ENCODE data around the gene GXYLT2. TPM values are rescaled to one million over a fixed set of nuclear protein-coding genes. Genes with fewer than 3 reads are reported as not detected.
"Not testable (repeated sequence)": the region's sequence is repeated elsewhere in the genome, so short reads cannot be mapped to it uniquely, and the experiment has no call there.

Gene GXYLT2
- polyA plus RNA-seq, 5 donors, result 12.4 to 18.3 (median 16.7) TPM

DNA sequence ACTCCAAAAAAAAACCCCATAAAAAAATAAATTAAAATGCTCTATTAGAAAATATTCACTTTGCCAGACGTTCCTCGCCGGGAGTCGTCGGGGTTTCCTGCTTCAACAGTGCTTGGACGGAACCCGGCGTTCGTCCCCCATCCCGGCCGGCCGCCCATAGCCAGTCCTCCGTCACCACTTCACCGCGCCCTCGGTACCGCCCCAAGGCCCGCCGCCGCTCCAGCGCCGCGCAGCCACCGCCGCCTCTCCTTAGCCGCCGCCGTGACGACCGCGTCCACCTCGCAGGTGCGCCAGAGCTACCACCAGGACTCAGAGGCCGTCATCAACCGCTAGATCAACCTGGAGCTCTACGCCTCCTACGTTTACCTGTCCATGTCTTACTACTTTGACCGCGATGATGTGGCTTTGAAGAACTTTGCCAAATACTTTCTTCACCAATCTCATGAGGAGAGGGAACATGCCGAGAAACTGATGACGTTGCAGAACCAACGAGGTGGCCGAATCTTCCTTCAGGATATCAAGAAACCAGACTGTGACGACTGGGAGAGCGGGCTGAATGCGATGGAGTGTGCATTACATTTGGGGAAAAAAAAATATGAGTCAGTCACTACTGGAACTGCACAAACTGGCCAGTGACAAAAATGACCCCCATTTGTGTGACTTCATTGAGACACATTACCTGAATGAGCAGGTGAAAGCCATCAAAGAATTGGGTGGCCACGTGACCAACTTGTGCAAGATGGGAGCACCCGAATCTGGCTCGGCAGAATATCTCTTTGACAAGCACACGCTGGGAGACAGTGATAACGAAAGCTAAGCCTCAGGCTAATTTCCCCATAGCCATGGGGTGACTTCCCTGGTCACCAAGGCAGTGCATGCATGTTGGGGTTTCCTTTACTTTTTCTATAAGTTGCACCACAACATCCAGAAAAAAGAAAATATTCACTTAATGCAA, 41.2 kb downstream of the GXYLT2 start:
- DNase-seq, result not testable (repeated sequence)

DNA sequence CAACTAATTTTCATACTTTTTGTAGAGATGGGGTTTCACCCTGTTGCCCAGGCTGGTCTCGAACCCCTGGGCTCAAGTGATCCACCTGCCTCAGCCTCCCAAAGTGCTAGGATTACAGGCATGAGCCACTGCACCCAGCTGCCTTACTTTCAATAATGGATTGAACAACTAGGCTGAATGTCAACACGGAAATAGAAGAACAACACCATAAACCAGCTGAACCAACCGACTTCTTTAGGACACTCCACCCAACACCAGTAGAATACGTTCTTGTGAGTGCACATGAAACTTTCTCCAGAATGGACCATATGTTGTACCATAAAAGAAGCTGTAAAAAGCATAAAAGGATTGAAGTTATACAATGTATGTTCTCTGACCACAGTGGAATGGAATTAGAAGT, 42.9 kb downstream of the GXYLT2 start:
- DNase-seq, result no peak

DNA sequence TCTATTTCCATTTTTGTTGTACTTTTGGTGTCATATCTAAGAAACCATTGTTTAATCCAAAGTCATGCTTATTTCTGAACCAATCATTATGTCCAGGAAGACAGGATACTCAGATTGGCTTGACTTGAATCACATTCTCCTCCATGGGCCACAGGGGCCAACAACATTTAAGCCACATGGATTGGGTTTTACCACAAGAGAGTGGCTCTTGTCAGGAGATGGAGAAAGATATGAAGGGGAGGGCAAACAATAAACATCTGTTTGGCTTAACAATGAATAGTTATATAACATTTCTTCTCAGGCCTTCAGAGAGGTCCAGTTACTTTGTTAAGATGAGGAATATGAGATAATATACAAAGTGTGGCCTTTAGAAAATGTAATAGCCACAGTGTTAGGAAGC, 44.6 kb downstream of the GXYLT2 start:
- no peak for DNase-seq

DNA sequence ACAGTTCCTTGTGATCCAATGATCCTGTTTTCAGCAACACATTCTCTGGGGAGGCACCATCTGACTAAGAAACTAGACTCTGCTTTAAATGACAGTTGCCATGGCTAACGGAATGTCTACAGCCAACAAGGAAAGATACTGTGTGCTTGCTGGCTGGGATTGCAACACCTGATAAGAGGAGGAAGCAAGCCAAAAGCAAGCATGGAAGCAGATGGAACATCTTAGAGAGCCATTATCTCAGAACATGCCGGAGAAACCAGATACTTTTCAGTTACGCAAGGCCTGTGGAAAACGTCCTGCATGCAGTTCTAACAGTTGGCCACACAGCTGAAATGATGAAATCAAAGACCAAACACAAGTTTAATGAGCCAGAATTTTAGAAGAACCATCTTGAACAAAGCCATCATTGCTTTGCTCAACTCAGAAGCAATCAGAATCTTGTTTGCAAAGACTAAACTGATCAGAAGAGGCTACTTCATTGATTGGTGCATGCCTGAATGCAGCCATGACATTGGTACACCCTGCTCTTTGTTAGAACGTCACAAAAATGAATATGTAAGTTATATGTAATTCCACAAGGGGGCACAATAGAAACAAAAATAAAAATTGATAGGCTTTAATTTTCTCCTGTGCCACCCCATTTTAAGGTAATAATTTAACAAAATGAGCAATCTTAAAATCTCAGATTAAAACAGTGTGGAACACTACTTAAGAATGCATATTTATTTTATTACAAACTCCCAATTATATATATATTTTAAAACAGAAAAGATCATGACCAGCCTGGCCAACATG, 50.8 kb downstream of the GXYLT2 start:
- DNase-seq, result peak; percentile 91 to 95

DNA sequence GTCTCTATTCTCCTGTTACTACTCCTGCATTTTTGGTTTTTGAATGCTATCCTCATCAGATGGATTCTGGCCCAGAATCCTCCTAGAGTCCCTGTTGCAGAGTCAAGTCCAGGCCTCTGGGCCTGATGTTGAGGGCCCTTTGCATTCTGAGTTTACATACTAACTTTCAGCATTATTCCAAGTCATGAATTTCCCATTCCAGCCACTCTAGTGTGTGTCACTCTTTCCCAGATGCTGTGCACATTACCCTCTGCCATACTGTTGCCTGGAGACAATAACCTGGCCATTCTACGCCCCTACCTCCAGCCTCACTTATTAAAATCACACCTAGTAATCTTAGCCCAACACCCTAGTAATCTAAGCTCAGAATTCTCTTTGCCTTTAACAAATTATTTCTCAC, 53.4 kb downstream of the GXYLT2 start:
- no peak for DNase-seq

DNA sequence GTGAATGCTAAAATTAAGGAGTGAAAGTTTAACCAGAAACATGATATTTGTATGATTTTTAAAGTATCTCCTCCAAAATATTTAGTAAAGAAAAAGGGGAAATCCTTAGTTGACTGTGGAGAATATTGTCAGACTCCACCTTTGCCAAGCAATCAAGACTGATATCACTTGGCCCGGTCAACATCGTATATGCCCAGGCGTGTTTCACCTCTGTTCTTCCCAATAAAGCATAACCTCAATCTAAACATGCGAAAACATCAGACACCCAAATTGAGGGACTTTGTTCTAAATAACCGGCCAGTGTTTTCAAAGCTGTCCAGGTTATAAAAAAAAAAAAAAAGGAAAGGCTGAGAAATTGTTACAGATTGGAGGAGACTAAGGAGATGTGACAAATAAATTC, 54.6 kb downstream of the GXYLT2 start:
- no peak for DNase-seq

DNA sequence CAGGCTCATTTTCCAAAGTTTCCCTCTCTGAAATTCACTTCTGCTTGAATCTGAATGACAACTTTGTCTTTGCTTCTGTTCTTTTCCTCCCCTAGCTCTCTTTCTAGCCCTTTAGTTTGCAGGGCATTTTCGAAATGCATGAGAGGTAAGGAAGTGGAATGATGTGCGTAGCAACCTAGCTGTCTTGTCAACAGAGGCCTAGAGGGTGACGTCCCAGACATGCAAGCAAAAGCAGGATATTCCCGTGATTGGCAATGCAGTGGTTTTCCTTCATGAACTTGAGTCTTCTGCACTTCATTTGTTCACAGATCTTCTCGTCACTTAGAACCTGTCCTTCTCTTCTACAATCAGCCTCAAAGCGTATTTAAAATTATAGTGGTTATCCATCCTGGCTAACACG, 56.9 kb downstream of the GXYLT2 start:
- DNase-seq, result no peak

DNA sequence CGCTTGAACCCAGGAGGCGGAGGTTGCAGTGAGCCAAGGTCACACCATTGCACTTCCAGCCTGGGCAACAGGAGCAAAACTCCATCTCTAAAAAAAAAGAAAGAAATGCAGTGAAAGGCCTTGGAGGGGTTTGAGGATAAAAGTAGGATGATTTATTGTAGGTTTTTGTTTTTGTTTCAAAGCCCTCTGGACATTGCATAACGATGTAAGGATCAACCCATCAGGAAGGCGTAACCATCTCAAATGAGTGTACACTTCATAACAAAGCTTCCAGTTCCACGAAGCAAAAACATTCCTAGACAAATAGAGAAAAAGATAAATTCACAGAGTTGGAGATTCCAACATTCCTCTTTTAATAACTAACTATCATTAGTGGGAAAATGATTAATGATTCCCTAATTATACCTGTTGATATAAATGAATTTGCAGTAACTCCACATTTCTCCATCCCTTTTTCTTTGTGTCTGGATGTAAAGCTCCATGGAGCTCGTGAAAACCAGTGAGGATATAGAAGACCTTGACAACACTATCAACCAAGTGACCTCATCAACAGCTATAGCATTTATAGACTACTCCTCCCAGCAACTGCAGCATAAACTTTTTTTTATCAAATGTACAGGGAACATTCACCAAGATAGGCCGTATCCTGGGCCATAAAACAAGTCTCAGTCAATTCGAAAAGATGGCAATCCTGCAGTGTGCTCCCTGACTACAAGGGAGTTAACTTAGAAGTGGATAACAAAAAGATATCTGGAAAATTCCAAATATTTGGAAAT, 60.1 kb downstream of the GXYLT2 start:
- no peak for DNase-seq

DNA sequence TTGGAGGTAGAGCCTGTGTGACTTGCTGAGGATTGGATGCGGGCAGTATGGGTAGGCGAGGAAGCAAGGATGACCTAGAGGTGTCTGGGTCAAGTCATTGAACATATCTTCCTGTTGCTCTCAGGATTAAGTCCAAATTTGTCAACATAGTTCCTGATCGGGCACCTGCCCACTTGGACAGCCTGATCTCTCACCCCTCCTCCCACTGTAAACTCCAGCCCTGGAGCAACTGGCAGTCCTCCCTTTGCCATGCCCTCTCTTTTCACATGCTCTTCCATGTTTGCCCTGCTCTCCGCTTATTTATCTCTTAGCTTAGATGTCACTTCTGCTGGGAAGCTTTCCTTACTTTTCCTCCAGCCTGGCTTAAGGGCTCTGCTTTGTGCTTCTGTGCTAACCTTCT, 61.2 kb downstream of the GXYLT2 start:
- no peak for DNase-seq

DNA sequence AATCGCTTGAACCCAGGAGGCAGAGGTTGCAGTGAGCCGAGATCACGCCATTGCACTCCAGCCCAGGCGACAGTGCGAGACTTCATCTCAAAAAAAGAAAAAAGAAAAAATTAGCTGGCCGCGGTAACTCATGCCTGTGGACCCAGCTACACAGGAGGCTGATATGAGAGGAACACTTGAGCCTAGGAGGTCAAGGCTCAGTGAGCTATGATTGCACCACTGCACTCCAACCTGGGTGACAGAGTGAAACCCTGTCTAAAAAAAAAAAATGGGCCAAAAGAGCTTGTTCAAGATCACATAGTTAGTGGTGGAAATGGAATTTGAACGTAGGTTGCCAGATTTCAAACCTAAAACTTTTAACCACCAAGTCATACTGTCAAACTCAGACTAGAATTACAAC, 62.5 kb downstream of the GXYLT2 start:
- no peak for DNase-seq

DNA sequence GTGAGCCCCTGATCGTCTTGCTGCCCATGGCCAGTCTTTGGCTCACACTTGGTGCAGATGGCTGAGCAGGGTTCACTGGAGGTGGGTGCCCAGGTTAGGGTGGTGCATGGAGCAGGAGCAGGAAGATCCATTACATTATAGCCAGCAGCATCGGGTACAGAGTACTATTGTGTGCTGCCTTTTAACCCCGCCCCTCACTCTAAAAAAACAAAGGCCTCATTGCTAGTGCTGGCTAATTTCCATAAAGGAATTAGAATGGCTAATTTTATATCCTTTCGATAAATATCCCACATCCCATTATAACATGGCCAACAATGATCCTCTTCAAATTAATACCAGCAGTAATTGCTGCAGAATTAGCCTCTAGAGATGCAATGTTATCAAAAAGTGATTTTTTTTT, 63.0 kb downstream of the GXYLT2 start:
- DNase-seq, result no peak

DNA sequence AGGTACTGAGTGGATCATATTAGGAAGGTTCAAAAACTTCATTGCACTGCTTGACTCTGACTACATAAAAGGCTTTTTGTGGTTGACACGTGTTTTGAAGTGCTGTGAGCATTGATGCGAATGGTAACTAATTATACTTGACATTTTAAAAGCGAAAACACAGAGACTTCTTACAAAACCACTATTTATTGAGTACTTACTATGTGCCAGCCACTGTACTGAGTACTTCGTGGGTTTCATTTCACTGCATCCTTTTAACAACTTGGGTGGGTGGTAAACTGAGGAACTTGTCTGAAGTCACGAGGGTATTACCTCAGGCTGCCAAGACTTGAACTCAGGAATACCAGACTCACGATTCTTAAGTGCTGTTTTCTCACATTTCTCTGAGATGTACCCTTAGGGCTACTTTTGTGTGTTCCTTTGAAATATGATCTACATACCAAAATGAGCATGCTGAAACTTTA, 63.4 kb downstream of the GXYLT2 start:
- no peak for DNase-seq

DNA sequence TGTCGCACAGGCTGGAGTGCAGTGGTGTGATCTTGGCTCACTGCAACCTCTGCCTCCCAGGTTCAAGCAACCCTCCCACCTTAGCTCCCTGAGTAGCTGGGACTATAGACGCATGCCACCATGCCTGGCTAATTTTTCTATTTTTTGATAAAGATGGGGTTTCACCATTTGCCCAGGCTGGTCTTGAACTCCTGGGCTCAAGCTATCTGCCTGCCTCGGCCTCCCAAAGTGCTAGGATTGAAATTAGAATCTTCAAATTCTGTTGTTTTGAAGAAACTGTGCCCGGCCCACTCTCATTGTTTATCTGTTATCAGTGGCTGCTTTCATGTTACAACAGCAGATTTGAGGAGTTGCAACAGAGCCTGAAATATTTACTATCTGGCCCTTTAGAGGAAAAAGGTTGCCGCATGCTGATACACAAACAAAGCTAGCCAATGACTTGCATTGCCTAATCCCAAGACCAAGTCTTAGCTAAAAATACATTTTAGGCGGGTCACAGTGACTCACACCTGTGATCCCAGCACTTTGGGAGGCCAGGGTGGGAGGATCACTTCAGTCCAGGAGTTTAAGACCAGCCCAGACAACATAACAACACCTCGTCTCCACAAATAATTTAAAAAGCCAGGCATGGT, 65.6 kb downstream of the GXYLT2 start:
- no peak for DNase-seq

DNA sequence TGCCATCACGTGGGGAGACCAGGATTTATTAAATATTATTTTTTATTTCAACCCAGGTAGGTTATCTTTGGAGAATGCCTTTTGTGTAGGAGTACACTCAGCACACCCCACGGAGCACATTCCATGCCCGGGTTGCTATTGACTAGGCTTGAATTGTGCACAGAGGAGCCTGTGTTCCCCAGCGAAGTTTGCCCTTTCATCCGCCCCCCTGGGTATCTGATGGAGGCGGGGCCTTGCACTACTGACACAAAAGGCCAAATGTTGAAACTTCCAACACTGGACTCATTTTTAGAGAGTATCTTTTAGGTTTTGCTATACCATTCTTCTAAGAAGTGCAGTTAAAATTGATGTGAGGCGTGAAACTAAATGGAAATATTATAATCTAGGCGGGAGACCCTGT, 69.5 kb downstream of the GXYLT2 start:
- no peak for DNase-seq

DNA sequence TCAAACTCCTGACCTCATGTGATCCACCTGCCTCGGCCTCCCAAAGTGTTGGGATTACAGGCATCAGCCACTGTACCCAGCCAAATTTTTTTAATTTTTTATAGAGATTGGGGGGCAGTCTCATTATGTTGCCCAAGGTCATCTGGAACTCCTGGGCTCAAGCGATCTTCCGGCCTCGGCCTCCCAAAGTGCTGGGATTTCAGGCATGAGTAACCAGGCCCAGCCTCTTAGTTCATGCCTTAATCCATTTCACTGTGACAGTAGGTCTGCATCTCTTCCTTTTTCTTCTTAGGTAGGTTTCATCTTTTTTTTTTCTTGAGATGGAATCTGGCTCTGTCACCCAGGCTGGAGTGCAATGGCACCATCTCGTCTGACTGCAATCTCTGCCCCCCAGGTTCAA, 71.5 kb downstream of the GXYLT2 start:
- no peak for DNase-seq

DNA sequence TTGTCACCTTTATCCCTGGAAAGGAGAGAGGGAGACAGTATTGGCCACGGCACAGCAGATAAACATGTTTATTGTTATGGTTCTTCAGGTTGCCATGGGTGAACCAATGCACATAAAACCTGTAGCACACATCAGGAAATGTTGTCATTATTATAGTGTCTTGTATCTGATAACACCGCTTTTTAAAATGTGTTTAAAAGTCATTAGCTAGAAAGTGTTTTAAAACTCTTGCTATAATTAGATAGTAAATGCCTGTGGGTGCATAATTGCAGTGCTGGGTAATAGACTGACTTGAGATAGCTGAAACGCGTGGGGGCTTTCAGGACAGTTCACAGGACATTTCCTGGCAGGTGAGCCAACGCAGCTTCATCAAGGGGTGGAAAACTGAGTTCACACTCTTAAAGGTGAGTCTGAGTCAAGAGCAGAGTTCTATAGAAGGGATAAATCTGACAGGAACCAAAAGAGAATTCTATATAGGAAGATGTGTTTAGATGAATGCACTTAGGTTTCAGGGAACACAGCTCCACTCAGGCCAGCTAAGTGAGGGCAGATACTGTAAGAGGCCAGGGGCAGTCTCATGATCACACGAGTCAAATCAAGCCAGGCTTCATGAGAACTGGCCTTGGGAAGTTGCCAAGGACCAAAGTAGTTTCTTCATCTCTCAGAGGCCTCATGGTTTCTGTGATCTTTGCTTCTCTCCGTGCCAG, 73.1 kb downstream of the GXYLT2 start:
- DNase-seq, result peak; percentile 27 to 38

DNA sequence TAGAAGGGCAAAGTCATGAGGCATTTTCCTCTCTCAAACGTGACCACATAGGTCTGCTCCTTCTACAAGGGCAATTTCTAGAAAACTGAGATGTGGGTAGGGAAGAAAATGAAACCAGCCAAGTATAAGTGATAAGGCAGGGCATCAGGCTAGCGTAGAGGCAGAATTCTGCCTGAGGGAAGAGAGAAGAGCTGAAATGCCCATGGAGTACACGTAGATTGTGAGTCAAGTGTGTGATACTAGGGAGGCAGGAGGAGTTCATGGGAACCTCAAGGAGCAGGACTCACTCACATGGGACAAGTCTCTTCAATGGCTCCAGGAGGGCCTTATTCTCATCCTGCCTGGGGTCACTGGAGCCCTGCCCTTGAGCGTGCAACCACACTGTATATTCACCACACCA, 73.9 kb downstream of the GXYLT2 start:
- DNase-seq, result no peak

DNA sequence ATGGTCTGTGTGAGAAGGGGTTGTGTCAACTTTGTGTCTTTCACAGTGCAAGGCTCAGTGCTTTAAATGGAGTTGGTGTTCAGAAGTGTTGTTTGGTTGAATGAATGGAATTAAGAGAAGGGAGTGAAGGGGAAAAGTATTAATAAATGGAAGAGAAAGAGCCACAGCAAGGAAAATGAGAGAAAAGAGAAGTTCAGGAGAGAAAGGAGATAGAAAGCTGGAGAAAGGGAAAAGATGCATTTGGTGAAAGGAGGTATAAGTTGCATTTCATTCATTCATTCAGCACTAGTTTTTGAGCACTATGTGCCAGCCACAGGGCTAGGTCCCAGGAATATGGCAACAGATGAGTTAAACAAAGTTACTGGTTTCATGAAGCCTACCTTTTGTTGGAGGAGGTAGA, 74.5 kb downstream of the GXYLT2 start:
- DNase-seq, result no peak

DNA sequence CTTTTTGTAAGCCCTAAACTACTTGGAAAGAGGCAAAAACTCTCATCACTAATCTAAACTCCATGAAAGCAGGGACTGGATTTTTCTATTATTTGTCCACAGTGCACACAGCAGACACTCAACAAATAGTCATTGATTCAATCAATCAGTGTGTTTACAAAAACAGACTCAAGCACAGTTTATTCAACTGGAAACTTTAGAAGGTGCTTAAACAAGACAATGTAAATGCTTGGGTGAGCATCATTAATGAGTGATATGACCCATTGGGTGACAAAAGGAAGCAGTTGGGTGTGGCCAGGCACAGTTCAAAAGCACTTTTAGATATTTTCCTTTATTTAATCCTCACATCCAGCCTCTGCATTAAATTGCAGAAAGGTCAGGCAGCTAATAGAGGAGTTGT, 76.8 kb downstream of the GXYLT2 start:
- no peak for DNase-seq

DNA sequence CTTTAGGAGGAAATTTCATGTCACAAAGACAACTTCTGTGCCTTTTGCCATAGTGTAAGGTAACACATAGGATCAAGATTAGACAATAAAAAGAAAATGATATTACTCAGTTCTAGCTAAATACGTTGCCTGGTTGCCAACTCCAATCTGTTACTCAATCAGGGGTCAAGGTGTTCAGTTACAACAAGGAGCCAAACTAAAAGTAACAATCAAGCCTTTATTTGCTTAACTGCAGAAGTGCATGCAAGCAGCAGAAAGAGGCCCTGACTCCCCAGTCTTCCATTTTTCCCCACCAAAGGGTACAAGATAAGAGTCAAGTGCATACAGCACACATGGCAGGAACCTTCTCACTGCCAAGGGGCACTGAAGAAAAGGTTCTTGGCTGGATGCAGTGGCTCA, 80.4 kb downstream of the GXYLT2 start:
- DNase-seq, result no peak

DNA sequence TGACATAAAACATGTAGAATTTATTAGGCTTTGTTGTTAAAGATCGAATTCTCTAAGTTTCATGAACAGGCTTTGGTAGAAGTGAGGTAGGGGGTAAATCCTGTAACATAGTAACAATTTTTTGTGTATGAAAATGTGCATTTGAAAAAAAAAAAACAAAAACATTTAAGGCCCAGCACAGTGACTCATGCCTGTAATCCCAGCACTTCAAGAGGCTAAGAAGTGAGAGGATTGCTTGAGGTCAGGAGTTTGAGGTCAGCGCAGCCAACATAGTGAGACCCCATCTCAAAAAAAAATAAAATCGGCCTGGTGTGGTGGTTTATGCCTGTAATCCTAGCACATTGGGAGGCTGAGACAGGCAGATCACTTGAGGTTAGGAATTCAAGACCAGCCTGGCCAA, 81.9 kb downstream of the GXYLT2 start:
- no peak for DNase-seq

Data from right lung (tissue), 5 donors.